OCI-LY1 (cell line): ENCODE results near the gene CPVL.
"Not testable (repeated sequence)": the region's sequence is repeated elsewhere in the genome, so short reads cannot be mapped to it uniquely, and the experiment has no call there.

Experiments used
- H2AFZ ChIP-seq: fragments of 200-600 bp; sonication (generic), shearing (Covaris generic); 2 replicates; pipeline ENCODE4 v1.6.0; 2014; ENCODE audit warnings: antibody characterized with exemption, mild to moderate bottlenecking, low read length
- H3F3A ChIP-seq: fragments of 200-600 bp; sonication (generic), shearing (Covaris generic); 2 replicates; pipeline ENCODE4 v1.6.0; 2014; ENCODE audit warnings: mild to moderate bottlenecking, antibody characterized with exemption, low read length, moderate library complexity; ENCODE audit not compliant: insufficient read depth
- H3K27ac ChIP-seq: fragments of 200-600 bp; sonication (generic); 2 replicates; pipeline ENCODE4 v1.5.1; 2014; ENCODE audit warnings: low read length, mixed run types, mild to moderate bottlenecking, low read depth; ENCODE audit not compliant: poor library complexity, severe bottlenecking
- H3K27me3 ChIP-seq: fragments of 200-600 bp; sonication (generic); 2 replicates; pipeline ENCODE4 v1.6.0; 2014; ENCODE audit warnings: antibody characterized with exemption, mild to moderate bottlenecking, low read length, moderate library complexity; ENCODE audit not compliant: insufficient read depth
- H3K36me3 ChIP-seq: fragments of 200-600 bp; sonication (generic); 2 replicates; pipeline ENCODE4 v1.6.1; 2014; ENCODE audit warnings: mild to moderate bottlenecking, antibody characterized with exemption, low read length, moderate library complexity, mixed read lengths; ENCODE audit not compliant: insufficient read depth
- H3K4me1 ChIP-seq: fragments of 200-600 bp; sonication (generic); 2 replicates; pipeline ENCODE4 v1.5.1; 2014; ENCODE audit warnings: mild to moderate bottlenecking, low read length, moderate library complexity; ENCODE audit not compliant: insufficient read depth, severe bottlenecking
- H3K4me2 ChIP-seq: fragments of 200-600 bp; sonication (generic), shearing (Covaris generic); 2 replicates; pipeline ENCODE4 v1.6.1; 2014; ENCODE audit warnings: low read length
- H3K4me3 ChIP-seq: fragments of 200-600 bp; sonication (generic); 2 replicates; pipeline ENCODE4 v1.5.1; 2014; ENCODE audit warnings: low read length, low read depth, mild to moderate bottlenecking, mixed read lengths; ENCODE audit not compliant: poor library complexity, severe bottlenecking
- H3K79me2 ChIP-seq: fragments of 200-600 bp; shearing (Covaris generic); 2 replicates; pipeline ENCODE4 v1.6.1; 2016; ENCODE audit warnings: mixed run types, low read length, mixed read lengths; ENCODE audit not compliant: insufficient read depth
- H3K9ac ChIP-seq: fragments of 200-600 bp; sonication (generic), shearing (Covaris generic); 2 replicates; pipeline ENCODE4 v1.6.1; 2014; ENCODE audit warnings: mild to moderate bottlenecking, low read length, mixed read lengths
- H3K9me2 ChIP-seq: fragments of 200-600 bp; sonication (generic), shearing (Covaris generic); 2 replicates; pipeline ENCODE4 v1.6.1; 2014; ENCODE audit warnings: low read depth, mild to moderate bottlenecking, low read length, mixed read lengths
- H3K9me3 ChIP-seq: fragments of 200-600 bp; shearing (Covaris generic); 2 replicates; pipeline ENCODE4 v1.6.1; 2014; ENCODE audit warnings: low read length, mixed read lengths
- H4K20me1 ChIP-seq: fragments of 200-600 bp; sonication (generic), shearing (Covaris generic); 2 replicates; pipeline ENCODE4 v1.6.0; 2016; ENCODE audit warnings: mild to moderate bottlenecking, low read length; ENCODE audit not compliant: insufficient read depth
- CTCF ChIP-seq: fragments of 200-600 bp; sonication (generic), shearing (Covaris generic); IDR thresholded peaks from 2 replicates; pipeline ENCODE4 v1.5.1; 2017; ENCODE audit warnings: mild to moderate bottlenecking, antibody characterized with exemption, low read length, moderate library complexity, mixed read lengths
- EZH2 ChIP-seq: fragments of 200-600 bp; sonication (generic), shearing (Covaris generic); IDR thresholded peaks from 2 replicates; pipeline ENCODE4 v1.8.0; 2017; ENCODE audit warnings: borderline replicate concordance, mixed run types, mild to moderate bottlenecking, antibody characterized with exemption, low read length, moderate library complexity, mixed read lengths

The CPVL gene

GRCh38 chr7:29096446-29096730, 49.9 kb downstream of the CPVL start:
- no peak overlapping the region for H2AFZ ChIP-seq
- no peak for TF ChIP-seq EZH2
- TF ChIP-seq CTCF, result no peak
- H3K9me3 ChIP-seq, result no peaks in the 10 kb centered on the region
- 0 out of 2 replicates have a peak, but pooled peaks cover 7% of the 10 kb centered on the region for H3K27me3 ChIP-seq
- no peak overlapping the region for H3K4me2 ChIP-seq
- no peaks in the 10 kb centered on the region for H3K4me1 ChIP-seq
- no peaks in the 10 kb centered on the region for H3K9me2 ChIP-seq
- H3K79me2 ChIP-seq, result no peaks in the 10 kb centered on the region
- no peaks in the 10 kb centered on the region for H3K36me3 ChIP-seq
- no peak overlapping the region for H3K4me3 ChIP-seq
- H3F3A ChIP-seq, result no peaks in the 10 kb centered on the region
- no peak overlapping the region for H3K9ac ChIP-seq
- no peak overlapping the region for H3K27ac ChIP-seq
- H4K20me1 ChIP-seq, result no peaks in the 10 kb centered on the region

GRCh38 chr7:29095631-29096445, 50.5 kb downstream of the CPVL start:
- Histone ChIP-seq H3K9me2 (no peaks in the 10 kb centered on the region), H3K27ac (no peak overlapping the region), H3K79me2 (no peaks in the 10 kb centered on the region), H3F3A (no peaks in the 10 kb centered on the region), H3K4me3 (no peak overlapping the region), H4K20me1 (no peaks in the 10 kb centered on the region), H3K36me3 (no peaks in the 10 kb centered on the region), H3K9me3 (no peaks in the 10 kb centered on the region), H3K9ac (no peak overlapping the region), H3K4me2 (no peak overlapping the region), H3K4me1 (no peaks in the 10 kb centered on the region), H2AFZ (no peak overlapping the region), H3K27me3 (0 out of 2 replicates have a peak, but pooled peaks cover 7% of the 10 kb centered on the region)
- TF ChIP-seq EZH2 (no peak), CTCF (no peak)

GRCh38 chr7:29093091-29093490, 53.2 kb downstream of the CPVL start:
- not testable (repeated sequence) for H3K9me3 ChIP-seq, H3K27me3 ChIP-seq, H3K4me2 ChIP-seq, H3K4me1 ChIP-seq, H3K9ac ChIP-seq, H2AFZ ChIP-seq, H3K27ac ChIP-seq, H3F3A ChIP-seq, H4K20me1 ChIP-seq, H3K79me2 ChIP-seq, H3K36me3 ChIP-seq, H3K9me2 ChIP-seq, H3K4me3 ChIP-seq

- H3F3A ChIP-seq, result no peaks in the 10 kb centered on the region
- H4K20me1 ChIP-seq, result no peaks in the 10 kb centered on the region
- H3K4me2 ChIP-seq, result no peak overlapping the region
- no peak for TF ChIP-seq EZH2
- no peak for TF ChIP-seq CTCF
- no peak overlapping the region for H2AFZ ChIP-seq
- no peak overlapping the region for H3K27ac ChIP-seq
- H3K4me1 ChIP-seq, result no peaks in the 10 kb centered on the region
- H3K9me3 ChIP-seq, result no peaks in the 10 kb centered on the region
- no peaks in the 10 kb centered on the region for H3K79me2 ChIP-seq
- 0 out of 2 replicates have a peak, but pooled peaks cover 7% of the 10 kb centered on the region for H3K27me3 ChIP-seq
- H3K36me3 ChIP-seq, result no peaks in the 10 kb centered on the region
- no peak overlapping the region for H3K9ac ChIP-seq
- H3K4me3 ChIP-seq, result no peak overlapping the region
- H3K9me2 ChIP-seq, result no peaks in the 10 kb centered on the region
Observed at GRCh38 chr7:29091715-29092114, 54.6 kb downstream of the CPVL start.
